ENCODE results near the gene PCBP2.

PCBP2 gene

GRCh38 chr12:53499266-53500141 lies 47.6 kb downstream of the PCBP2 start, which contains the start of gene MAP3K12:
Gene MAP3K12 (minus strand): TSS chr12:53499458. CDS start chr12:53487391, 12,067 bp downstream.
- H3K27me3 ChIP-seq (replicated peaks; ENCODE audit: control insufficient read depth, insufficient read depth, low read length), result no peaks in the 10 kb centered on the region
- peaks cover 2% of the 10 kb centered on the region; the same call in 1 of the 2 replicates for H3K36me3 ChIP-seq (ENCODE audit: control insufficient read depth, insufficient read depth, low read length)
- TF ChIP-seq CTCF (IDR thresholded peaks at IDR 0.05; ENCODE audit: insufficient read depth, low read length, poor library complexity, severe bottlenecking), result peak; percentile 21
- peak within 1 kb of the TSS; percentile 85 for H3K4me3 ChIP-seq (replicated peaks; ENCODE audit: low read depth, low read length)
- DNase-seq (ENCODE audit: extremely low read depth, insufficient read length), result peak; percentile 65

- peaks cover 5% of the 10 kb centered on the region for H3K36me3 ChIP-seq (ENCODE audit: control insufficient read depth, insufficient read depth, low read length)
- peak overlapping the region; percentile 85 for H3K4me3 ChIP-seq (replicated peaks; ENCODE audit: low read depth, low read length)
- TF ChIP-seq CTCF (IDR thresholded peaks at IDR 0.05; ENCODE audit: insufficient read depth, low read length, poor library complexity, severe bottlenecking), result no peak
- no peaks in the 10 kb centered on the region for H3K27me3 ChIP-seq (replicated peaks; ENCODE audit: control insufficient read depth, insufficient read depth, low read length)
- DNase-seq (ENCODE audit: extremely low read depth, insufficient read length), result no peak
Observed at GRCh38 chr12:53500142-53500775, 48.4 kb downstream of the PCBP2 start.

- Histone ChIP-seq H3K4me3 (replicated peaks; ENCODE audit: low read depth, low read length) (peak within 1 kb of the TSS; percentile 85), H3K27me3 (replicated peaks; ENCODE audit: control insufficient read depth, insufficient read depth, low read length) (no peaks in the 10 kb centered on the region), H3K36me3 (ENCODE audit: control insufficient read depth, insufficient read depth, low read length) (peaks cover 9% of the 10 kb centered on the region)
- DNase-seq (ENCODE audit: extremely low read depth, insufficient read length), result peak; percentile 96
- TF ChIP-seq CTCF (IDR thresholded peaks at IDR 0.05; ENCODE audit: insufficient read depth, low read length, poor library complexity, severe bottlenecking), result peak; percentile 1
Observed at GRCh38 chr12:53500776-53501614, 49.1 kb downstream of the PCBP2 start, which contains the start of gene TARBP2. Gene TARBP2 (plus strand): TSS chr12:53501283. CDS start chr12:53501409, 126 bp downstream.

- no peak for DNase-seq (ENCODE audit: extremely low read depth, insufficient read length)
- peaks cover 14% of the 10 kb centered on the region for H3K36me3 ChIP-seq (ENCODE audit: control insufficient read depth, insufficient read depth, low read length)
- peak overlapping the region; percentile 85 for H3K4me3 ChIP-seq (replicated peaks; ENCODE audit: low read depth, low read length)
- no peak for TF ChIP-seq CTCF (IDR thresholded peaks at IDR 0.05; ENCODE audit: insufficient read depth, low read length, poor library complexity, severe bottlenecking)
- no peaks in the 10 kb centered on the region for H3K27me3 ChIP-seq (replicated peaks; ENCODE audit: control insufficient read depth, insufficient read depth, low read length)
Observed at GRCh38 chr12:53501615-53502181, 49.8 kb downstream of the PCBP2 start.

GRCh38 chr12:53502331-53502730 lies 50.4 kb downstream of the PCBP2 start:
- DNase-seq (ENCODE audit: extremely low read depth, insufficient read length), result no peak
- peaks cover 19% of the 10 kb centered on the region for H3K36me3 ChIP-seq (ENCODE audit: control insufficient read depth, insufficient read depth, low read length)
- H3K4me3 ChIP-seq (replicated peaks; ENCODE audit: low read depth, low read length), result peak overlapping the region; percentile 85
- TF ChIP-seq CTCF (IDR thresholded peaks at IDR 0.05; ENCODE audit: insufficient read depth, low read length, poor library complexity, severe bottlenecking), result no peak
- H3K27me3 ChIP-seq (replicated peaks; ENCODE audit: control insufficient read depth, insufficient read depth, low read length), result no peaks in the 10 kb centered on the region
